DOHH2 (cell line): ENCODE measurements around the gene ZNF622.

ENCODE experiments used
- EZH2phosphoT487 ChIP-seq: fragments of 200-600 bp; sonication (generic); IDR thresholded peaks from 2 replicates; pipeline ENCODE4 v1.6.1; 2017; ENCODE audit warnings: borderline replicate concordance, mild to moderate bottlenecking, antibody characterized with exemption, low read length, moderate library complexity, mixed read lengths
- TF ChIP-seq, protein P1 (sequence below): fragments of 200-600 bp; sonication (generic); IDR thresholded peaks from one replicate; pipeline ENCODE4 v1.5.1; 2014; ENCODE audit warnings: antibody characterized with exemption, mild to moderate bottlenecking, low read depth, low read length; ENCODE audit not compliant: poor library complexity, severe bottlenecking

DNA sequence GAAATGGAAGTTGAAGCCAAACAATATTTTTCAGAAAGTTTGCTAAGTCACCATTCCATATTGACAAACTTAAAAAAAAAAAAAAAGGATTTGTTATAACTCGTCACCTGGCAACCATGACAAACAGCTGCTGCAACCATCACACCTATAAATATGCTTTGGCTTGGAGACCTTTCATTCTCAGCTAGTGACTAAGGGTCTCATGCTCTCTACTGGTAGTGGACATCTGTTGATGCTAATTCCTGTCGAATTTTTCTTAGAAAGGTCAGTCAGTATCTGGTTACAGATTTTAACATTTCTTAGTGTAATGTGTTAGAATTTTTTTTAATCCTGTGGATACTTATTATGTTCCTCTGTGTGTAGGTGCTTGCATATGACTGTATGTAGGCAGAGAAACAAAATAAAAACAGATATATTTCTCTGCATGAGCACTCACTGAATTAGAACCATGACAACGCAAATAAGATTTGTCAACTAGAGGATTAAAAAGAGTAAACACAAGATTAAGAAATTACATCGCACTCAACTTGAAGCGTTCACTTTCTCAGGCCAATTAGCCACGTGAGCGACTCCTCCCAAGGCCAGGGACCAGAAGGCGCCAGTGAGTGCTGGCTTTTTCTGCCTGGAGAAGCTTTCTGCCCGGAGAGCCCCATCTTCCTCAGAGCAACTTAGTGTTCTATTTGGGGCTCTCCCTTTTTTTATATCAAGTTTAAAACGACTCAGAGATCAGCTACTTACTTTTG is 27.0 kb upstream of the ZNF622 start:
- TF ChIP-seq, protein P1, sequence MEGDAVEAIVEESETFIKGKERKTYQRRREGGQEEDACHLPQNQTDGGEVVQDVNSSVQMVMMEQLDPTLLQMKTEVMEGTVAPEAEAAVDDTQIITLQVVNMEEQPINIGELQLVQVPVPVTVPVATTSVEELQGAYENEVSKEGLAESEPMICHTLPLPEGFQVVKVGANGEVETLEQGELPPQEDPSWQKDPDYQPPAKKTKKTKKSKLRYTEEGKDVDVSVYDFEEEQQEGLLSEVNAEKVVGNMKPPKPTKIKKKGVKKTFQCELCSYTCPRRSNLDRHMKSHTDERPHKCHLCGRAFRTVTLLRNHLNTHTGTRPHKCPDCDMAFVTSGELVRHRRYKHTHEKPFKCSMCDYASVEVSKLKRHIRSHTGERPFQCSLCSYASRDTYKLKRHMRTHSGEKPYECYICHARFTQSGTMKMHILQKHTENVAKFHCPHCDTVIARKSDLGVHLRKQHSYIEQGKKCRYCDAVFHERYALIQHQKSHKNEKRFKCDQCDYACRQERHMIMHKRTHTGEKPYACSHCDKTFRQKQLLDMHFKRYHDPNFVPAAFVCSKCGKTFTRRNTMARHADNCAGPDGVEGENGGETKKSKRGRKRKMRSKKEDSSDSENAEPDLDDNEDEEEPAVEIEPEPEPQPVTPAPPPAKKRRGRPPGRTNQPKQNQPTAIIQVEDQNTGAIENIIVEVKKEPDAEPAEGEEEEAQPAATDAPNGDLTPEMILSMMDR = no peak
- TF ChIP-seq EZH2phosphoT487 = no peak
